Left ventricle myocardium inferior (tissue), 1 donor: ENCODE data around the gene EEF2KMT. TPM values are rescaled to one million over a fixed set of nuclear protein-coding genes. Genes with fewer than 3 reads are reported as not detected.

Experiments
- DNase-seq: peaks from one replicate; pipeline ENCODE4 v3.0.0-alpha.2; 2020
- H3K27ac ChIP-seq: fragments of 200-600 bp; replicated peaks from 2 replicates; pipeline ENCODE4 v1.8.0; 2021
- H3K27me3 ChIP-seq: fragments of 200-600 bp; 2 replicates; pipeline ENCODE4 v1.8.0; 2021; ENCODE audit warnings: low read depth
- H3K36me3 ChIP-seq: fragments of 200-600 bp; 2 replicates; pipeline ENCODE4 v1.8.0; 2021
- H3K4me1 ChIP-seq: fragments of 200-600 bp; 2 replicates; pipeline ENCODE4 v1.8.0; 2021
- H3K4me3 ChIP-seq: fragments of 200-600 bp; 2 replicates; pipeline ENCODE4 v1.8.0; 2021; ENCODE audit warnings: mild to moderate bottlenecking, moderate library complexity
- H3K9me3 ChIP-seq: fragments of 200-600 bp; replicated peaks from 2 replicates; pipeline ENCODE4 v1.8.0; 2021
- intact Hi-C: fragments of 100-400 bp; cut with micrococcal nuclease; formaldehyde crosslinking; loops from one replicate; pipeline ENCODE4 v1.11.0; 2022
- total RNA-seq: library from RNA; stranded (reverse); fragmentation: NEBNext Ultra II Directional; extraction: Animal tissue kit (Norgen Biotek cat#: 25700); gene quantifications from one replicate; pipeline ENCODE4 v1.2.1, GENCODE V29; 2021
- TF ChIP-seq, protein P1 (sequence below): fragments of 200-600 bp; IDR thresholded peaks from 2 replicates; pipeline ENCODE4 v1.8.0; 2021; ENCODE audit warnings: antibody characterized with exemption, mild to moderate bottlenecking, borderline replicate concordance
- donor health status: DM: no; HTN: yes; CAD: no; lungs with severe emphysema.

The EEF2KMT gene
- total RNA-seq, 1 donor from 2014 or later, result 7.3 TPM

DNA sequence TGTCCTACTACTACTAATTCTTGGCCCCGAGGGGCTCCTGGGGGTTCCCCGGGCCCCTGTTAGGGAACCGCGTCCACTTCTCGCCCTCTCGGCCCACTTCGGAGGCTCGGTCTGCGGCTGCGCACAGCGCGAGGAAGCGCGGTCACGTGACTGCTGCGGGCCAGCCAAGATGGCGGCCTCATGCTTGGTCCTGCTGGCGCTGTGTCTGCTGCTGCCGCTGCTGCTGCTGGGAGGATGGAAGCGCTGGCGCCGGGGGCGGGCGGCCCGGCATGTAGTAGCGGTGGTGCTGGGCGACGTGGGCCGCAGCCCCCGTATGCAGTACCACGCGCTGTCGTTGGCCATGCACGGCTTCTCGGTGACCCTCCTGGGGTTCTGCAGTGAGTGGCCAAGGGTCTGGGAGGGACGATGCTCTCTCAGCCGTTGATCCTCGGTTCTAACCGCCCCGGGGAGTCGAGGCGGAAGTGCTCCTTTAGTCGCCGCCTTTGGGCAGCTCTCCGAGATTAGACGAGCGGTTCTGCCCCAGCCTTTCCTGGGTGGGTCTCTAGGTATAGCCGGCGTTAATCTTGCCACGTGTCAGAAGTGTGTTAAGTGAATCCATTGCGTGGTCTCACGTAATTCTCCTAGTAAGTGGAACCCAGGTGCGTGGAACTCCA is 25.8 kb downstream of the EEF2KMT start, which contains the start of gene ALG1:
ALG1 (plus strand) TSS at position 163 of the 653 bp plus-strand sequence; CDS start at position 170, 7 bp downstream.
- Histone ChIP-seq H3K9me3 (no peaks in the 10 kb centered on the region), H3K27ac (peak within 1 kb of the TSS; percentile 91), H3K36me3 (peaks cover 22% of the 10 kb centered on the region), H3K4me1 (peaks cover 22% of the 10 kb centered on the region), H3K27me3 (no peaks in the 10 kb centered on the region), H3K4me3 (peak within 1 kb of the TSS; percentile 91)
- intact Hi-C loops, result no loop called here
- DNase-seq, result peak; percentile 90
- TF ChIP-seq, protein P1, sequence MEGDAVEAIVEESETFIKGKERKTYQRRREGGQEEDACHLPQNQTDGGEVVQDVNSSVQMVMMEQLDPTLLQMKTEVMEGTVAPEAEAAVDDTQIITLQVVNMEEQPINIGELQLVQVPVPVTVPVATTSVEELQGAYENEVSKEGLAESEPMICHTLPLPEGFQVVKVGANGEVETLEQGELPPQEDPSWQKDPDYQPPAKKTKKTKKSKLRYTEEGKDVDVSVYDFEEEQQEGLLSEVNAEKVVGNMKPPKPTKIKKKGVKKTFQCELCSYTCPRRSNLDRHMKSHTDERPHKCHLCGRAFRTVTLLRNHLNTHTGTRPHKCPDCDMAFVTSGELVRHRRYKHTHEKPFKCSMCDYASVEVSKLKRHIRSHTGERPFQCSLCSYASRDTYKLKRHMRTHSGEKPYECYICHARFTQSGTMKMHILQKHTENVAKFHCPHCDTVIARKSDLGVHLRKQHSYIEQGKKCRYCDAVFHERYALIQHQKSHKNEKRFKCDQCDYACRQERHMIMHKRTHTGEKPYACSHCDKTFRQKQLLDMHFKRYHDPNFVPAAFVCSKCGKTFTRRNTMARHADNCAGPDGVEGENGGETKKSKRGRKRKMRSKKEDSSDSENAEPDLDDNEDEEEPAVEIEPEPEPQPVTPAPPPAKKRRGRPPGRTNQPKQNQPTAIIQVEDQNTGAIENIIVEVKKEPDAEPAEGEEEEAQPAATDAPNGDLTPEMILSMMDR, result no peak

DNA sequence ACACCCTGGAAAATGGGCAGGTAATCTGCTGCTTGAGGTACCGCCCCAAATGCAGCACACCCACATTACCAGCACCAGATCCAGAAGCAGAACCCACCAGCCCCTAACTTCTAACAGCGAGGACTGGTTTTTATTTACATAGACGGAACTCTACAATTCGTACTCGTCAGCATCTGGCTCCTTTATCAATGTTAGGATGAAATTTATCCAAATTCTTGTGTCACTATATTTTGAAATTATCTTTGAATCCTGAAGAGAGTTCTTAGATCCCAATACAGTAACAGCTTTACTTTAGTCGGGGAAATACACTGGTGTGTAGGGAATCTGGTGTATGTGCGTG is 26.3 kb downstream of the EEF2KMT start:
- intact Hi-C loops, result no loop called here
- peak overlapping the region; percentile 91 for H3K27ac ChIP-seq
- no peak for DNase-seq
- H3K9me3 ChIP-seq, result no peaks in the 10 kb centered on the region
- H3K36me3 ChIP-seq, result peaks cover 18% of the 10 kb centered on the region
- TF ChIP-seq, protein P1, result no peak
- no peaks in the 10 kb centered on the region for H3K27me3 ChIP-seq
- peaks cover 22% of the 10 kb centered on the region for H3K4me1 ChIP-seq
- H3K4me3 ChIP-seq, result peak overlapping the region; percentile 91

DNA sequence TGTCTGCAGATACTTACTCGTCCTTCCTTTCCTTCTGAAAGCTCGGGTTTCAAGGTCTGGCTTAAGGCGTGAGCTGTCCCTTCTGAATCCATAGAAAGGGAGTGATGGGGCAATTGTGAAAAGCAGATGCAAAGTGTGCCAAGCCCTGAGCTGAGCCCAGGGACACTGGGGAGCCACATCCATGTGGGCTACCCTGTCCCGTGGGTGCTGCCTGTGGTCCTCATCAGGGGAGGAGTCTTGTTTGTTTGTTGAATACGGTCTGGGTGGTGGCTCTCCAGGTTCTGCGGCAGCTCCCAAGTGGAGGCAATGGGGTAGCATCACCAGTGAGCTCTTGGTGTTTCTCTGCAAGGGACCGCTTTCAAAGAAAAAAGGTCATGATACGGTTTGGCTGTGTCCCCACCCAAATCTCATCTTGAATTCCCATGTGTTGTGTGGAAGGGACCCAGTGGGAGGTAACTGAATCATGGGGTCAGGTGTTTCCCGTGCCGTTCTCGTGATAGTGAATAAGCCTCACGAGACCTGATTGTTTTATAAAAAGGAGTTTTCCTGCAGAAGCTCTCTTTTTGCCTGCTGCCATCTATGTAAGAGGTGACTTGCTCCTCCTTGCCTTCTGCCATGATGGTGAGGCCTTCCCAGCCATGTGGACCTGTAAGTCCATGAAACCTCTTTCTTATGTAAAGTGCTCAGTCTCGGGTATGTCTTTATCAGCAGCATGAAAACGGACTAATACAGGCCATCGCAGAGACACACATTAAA is 27.0 kb downstream of the EEF2KMT start:
- Histone ChIP-seq H3K27me3 (no peaks in the 10 kb centered on the region), H3K4me1 (peaks cover 26% of the 10 kb centered on the region), H3K27ac (peak overlapping the region; percentile 91), H3K4me3 (no peak overlapping the region), H3K36me3 (peaks cover 11% of the 10 kb centered on the region), H3K9me3 (no peaks in the 10 kb centered on the region)
- TF ChIP-seq, protein P1, result no peak
- no peak for DNase-seq
- intact Hi-C loops, result no loop called here

DNA sequence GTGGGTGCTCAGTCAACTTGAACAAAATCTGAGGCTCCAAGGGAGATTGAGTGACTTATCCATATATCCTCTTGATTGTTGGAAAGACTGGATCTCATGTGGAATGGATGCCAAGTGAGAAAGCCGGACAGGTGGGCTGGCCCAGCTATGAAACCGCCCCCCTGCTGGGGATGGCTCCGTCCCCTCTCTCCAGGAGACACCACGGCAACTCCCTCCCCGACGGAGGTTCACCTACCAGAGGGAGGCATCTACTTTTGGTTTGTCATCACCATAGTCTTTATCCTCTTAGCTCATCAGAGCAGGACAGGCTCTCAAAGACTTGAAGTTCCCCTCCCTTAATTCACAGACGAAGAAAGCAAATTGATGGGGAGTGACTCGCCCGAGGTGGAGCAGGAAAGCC is 27.7 kb downstream of the EEF2KMT start:
- H3K4me3 ChIP-seq, result no peak overlapping the region
- no peak for DNase-seq
- peaks cover 3% of the 10 kb centered on the region for H3K36me3 ChIP-seq
- no peaks in the 10 kb centered on the region for H3K9me3 ChIP-seq
- H3K27ac ChIP-seq, result no peak overlapping the region
- no peaks in the 10 kb centered on the region for H3K27me3 ChIP-seq
- intact Hi-C loops, result no loop called here
- TF ChIP-seq, protein P1, result no peak
- peaks cover 30% of the 10 kb centered on the region for H3K4me1 ChIP-seq

DNA sequence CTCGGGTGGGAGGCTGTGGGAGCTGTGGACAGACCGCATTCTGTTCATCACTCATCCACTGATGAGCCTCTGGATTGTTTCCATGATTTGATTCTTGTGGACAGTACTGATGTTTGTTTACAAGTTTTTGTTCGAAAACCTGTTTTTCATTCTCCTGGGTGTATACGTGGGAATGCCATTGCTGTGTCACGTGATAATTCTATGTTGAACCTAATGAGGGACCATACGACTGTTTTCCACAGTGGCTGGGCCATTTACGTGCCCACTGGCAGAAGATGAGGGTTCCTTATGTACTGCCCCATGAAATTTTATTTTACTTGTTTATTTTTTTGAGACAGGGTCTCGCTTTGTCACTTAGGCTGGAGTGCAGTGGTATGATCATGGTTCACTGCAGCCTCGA is 28.5 kb downstream of the EEF2KMT start:
- TF ChIP-seq, protein P1, result no peak
- H3K36me3 ChIP-seq, result no peaks in the 10 kb centered on the region
- no peaks in the 10 kb centered on the region for H3K9me3 ChIP-seq
- H3K27ac ChIP-seq, result no peak overlapping the region
- H3K4me1 ChIP-seq, result peaks cover 30% of the 10 kb centered on the region
- H3K27me3 ChIP-seq, result no peaks in the 10 kb centered on the region
- DNase-seq, result no peak
- intact Hi-C loops, result no loop called here
- H3K4me3 ChIP-seq, result no peak overlapping the region
